HepG2 (cell line): ENCODE measurements around the gene TUBA4B. TPM values are rescaled to one million over a fixed set of nuclear protein-coding genes. Genes with fewer than 3 reads are reported as not detected.

Source experiments
- ATAC-seq: fragments of 200-7000 bp; cut with Tn5 transposase; 3 replicates; pipeline ENCODE4 v1.9.1; 2020; ENCODE audit warnings: mild to moderate bottlenecking, moderate library complexity
- BruUV-seq: library from RNA; stranded (reverse); fragments of 400-500 nt; replicated peaks from 2 replicates; lab custom pipeline; 2021; lab: Mats Ljungman, UMichigan
- CTCF ChIA-PET: fragments of 300-600 bp; formaldehyde crosslinking; extraction: SDS; loops from one replicate; lab custom pipeline; 2021; ENCODE audit warnings: low total read pairs, inconsistent platforms, low intra/inter-chr PET ratio; lab: Yijun Ruan, JAX
- POLR2A ChIA-PET: fragments of 350-600 bp; sonication (Branson Sonifier 250); formaldehyde crosslinking; loops from one replicate; lab custom pipeline; 2020; ENCODE audit warnings: antibody characterized with exemption, inconsistent platforms; lab: Yijun Ruan, JAX
- DNase-seq: peaks from one replicate; pipeline ENCODE4 v3.0.0-alpha.2; 2015; ENCODE audit warnings: low spot score
- FAIRE-seq: peaks from 3 replicates; lab custom pipeline; 2011; peaks lifted over from hg19 to GRCh38; lab: Jason Lieb, UNC
- H2AFZ ChIP-seq: one replicate; pipeline ENCODE4 v1.6.1; 2011; ENCODE audit warnings: low read length, inconsistent platforms
- H3K27ac ChIP-seq: fragments of 300-600 bp; 3 replicates; pipeline ENCODE4 v1.8.0; 2011; ENCODE audit warnings: mixed run types, mild to moderate bottlenecking, mixed read lengths, low read length, inconsistent platforms; ENCODE audit not compliant: insufficient read depth; ENCODE audit errors: extremely low read length
- H3K27me3 ChIP-seq, 2 experiments: fragments of 200-600 bp in 1 of 2; 2 replicates in 1 of 2; 3 replicates in 1 of 2; pipeline versions ENCODE4 v1.6.0 to v1.8.0; 2011; ENCODE audit warnings: low read length in 2 of 2, mild to moderate bottlenecking in 2 of 2, moderate library complexity in 2 of 2, inconsistent platforms in 1 of 2; ENCODE audit not compliant: insufficient read depth in 2 of 2, control insufficient read depth in 1 of 2
- H3K36me3 ChIP-seq, 2 experiments: fragments of 200-600 bp in 1 of 2; replicated peaks in 1 of 2; 2 replicates in 1 of 2; 3 replicates in 1 of 2; pipeline versions ENCODE4 v1.5.1 to v1.8.0; 2011; ENCODE audit warnings: low read length in 2 of 2, inconsistent platforms in 1 of 2; ENCODE audit not compliant: insufficient read depth in 2 of 2, control insufficient read depth in 1 of 2
- H3K4me1 ChIP-seq: 2 replicates; pipeline ENCODE4 v1.5.1; 2012; ENCODE audit warnings: low read length, inconsistent platforms; ENCODE audit not compliant: insufficient read depth
- H3K4me2 ChIP-seq: 2 replicates; pipeline ENCODE4 v1.6.0; 2011; ENCODE audit warnings: low read depth, low read length, inconsistent platforms
- H3K4me3 ChIP-seq, 3 experiments: fragments of 200-600 bp in 1 of 3; sonication (generic), shearing (Covaris generic) in 1 of 3; replicated peaks in 1 of 3; 2 replicates each; pipeline ENCODE4 v1.5.1; 2011 to 2016; ENCODE audit warnings: low read length in 3 of 3, inconsistent platforms in 2 of 3, low read depth in 2 of 3, mild to moderate bottlenecking in 2 of 3, control low read depth in 1 of 3, mixed read lengths in 1 of 3; ENCODE audit not compliant: insufficient read depth in 1 of 3
- H3K79me2 ChIP-seq: one replicate; pipeline ENCODE4 v1.6.1; 2011; ENCODE audit warnings: low read length, inconsistent platforms; ENCODE audit not compliant: insufficient read depth
- H3K9ac ChIP-seq: 2 replicates; pipeline ENCODE4 v1.6.0; 2011; ENCODE audit warnings: mild to moderate bottlenecking, low read depth, low read length, inconsistent platforms; ENCODE audit not compliant: insufficient read depth
- H3K9me3 ChIP-seq: 2 replicates; pipeline ENCODE4 v1.5.1; 2012; ENCODE audit warnings: mild to moderate bottlenecking, low read length
- H4K20me1 ChIP-seq: 2 replicates; pipeline ENCODE4 v1.6.0; 2011; ENCODE audit warnings: inconsistent platforms, mild to moderate bottlenecking, low read length, moderate library complexity; ENCODE audit not compliant: insufficient read depth
- CCDC6 ChIP-seq: sonication (generic); formaldehyde crosslinking; IDR thresholded peaks from 2 replicates; pipeline ENCODE4 v1.8.1; 2022; ENCODE audit warnings: mild to moderate bottlenecking, missing genetic modification reagents, moderate library complexity
- CHD2 ChIP-seq: IDR thresholded peaks from 2 replicates; pipeline ENCODE4 v1.6.1; 2011; ENCODE audit warnings: low read depth, low read length, improper control_type of control experiment
- DMAP1 ChIP-seq: IDR thresholded peaks from 2 replicates; pipeline ENCODE4 v1.6.1; 2016
- ESRRA ChIP-seq: sonication (generic); formaldehyde crosslinking; IDR thresholded peaks from 2 replicates; pipeline ENCODE4 v1.5.1; 2020; ENCODE audit warnings: mild to moderate bottlenecking, low read depth, missing genetic modification reagents
- FIP1L1 ChIP-seq: fragments of 200-400 bp; formaldehyde crosslinking; IDR thresholded peaks from 2 replicates; pipeline ENCODE4 v1.6.1; 2018; ENCODE audit warnings: low read depth, mild to moderate bottlenecking, low read length, moderate library complexity, borderline replicate concordance; ENCODE audit not compliant: insufficient read depth
- FOXK1 ChIP-seq: sonication (generic); formaldehyde crosslinking; IDR thresholded peaks from 2 replicates; pipeline ENCODE4 v1.4.0; 2020; ENCODE audit warnings: low read depth, missing genetic modification reagents, borderline replicate concordance
- HDAC2 ChIP-seq: sonication (generic); formaldehyde crosslinking; IDR thresholded peaks from 2 replicates; pipeline ENCODE4 v1.4.0; 2020; ENCODE audit warnings: missing genetic modification reagents
- HMGXB4 ChIP-seq, 2 experiments: sonication (generic) in 1 of 2; formaldehyde crosslinking in 1 of 2; IDR thresholded peaks; 2 replicates each; pipeline versions ENCODE4 v1.4.0 to v1.6.1; 2018 to 2020; ENCODE audit warnings: missing genetic modification reagents in 2 of 2, borderline replicate concordance in 1 of 2, low read depth in 1 of 2, mild to moderate bottlenecking in 1 of 2, missing biosample characterization in 1 of 2
- MTA1 ChIP-seq: sonication (generic); formaldehyde crosslinking; IDR thresholded peaks from 2 replicates; pipeline ENCODE4 v1.4.0; 2020; ENCODE audit warnings: missing genetic modification reagents, mild to moderate bottlenecking, borderline replicate concordance
- ONECUT2 ChIP-seq: sonication (generic); formaldehyde crosslinking; IDR thresholded peaks from 2 replicates; pipeline ENCODE4 v1.4.0; 2020; ENCODE audit warnings: missing genetic modification reagents
- PAF1 ChIP-seq: IDR thresholded peaks from 2 replicates; pipeline ENCODE4 v1.6.1; 2016; ENCODE audit warnings: missing genetic modification reagents, missing compliant biosample characterization
- PTBP1 ChIP-seq: fragments of 200-400 bp; formaldehyde crosslinking; IDR thresholded peaks from 2 replicates; pipeline ENCODE4 v1.6.1; 2018; ENCODE audit warnings: low read length, low read depth; ENCODE audit not compliant: poor library complexity, severe bottlenecking
- YY1 ChIP-seq: IDR thresholded peaks from 2 replicates; pipeline ENCODE4 v1.6.1; 2011; ENCODE audit warnings: low read length, low read depth, moderate library complexity, mild to moderate bottlenecking; ENCODE audit not compliant: insufficient read depth, insufficient replicate concordance
- ZNF124 ChIP-seq: sonication (generic); formaldehyde crosslinking; IDR thresholded peaks from 2 replicates; pipeline ENCODE4 v1.4.0; 2020; ENCODE audit warnings: missing genetic modification reagents
- WGBS: methylation state at CpG from one replicate; pipeline ENCODE4 v1.1.6; 2017; ENCODE audit warnings: low lambda C conversion rate; 5-methylcytosine and 5-hydroxymethylcytosine counted together
- in situ Hi-C: cut with HindIII; loops from 2 replicates; pipeline ENCODE4 v1.10.0; 2017; ENCODE audit warnings: low pct_unique_long_range_greater_than_20kb; ENCODE audit not compliant: extremely low pct_ligation_motif_present
- intact Hi-C: fragments of 100-400 bp; cut with micrococcal nuclease; formaldehyde crosslinking; loops from one replicate; pipeline ENCODE4 v1.10.0; 2022; ENCODE audit not compliant: unreplicated experiment
- polyA plus RNA-seq, 8 experiments: library from polyadenylated mRNA; depleted of rRNA in 3 of 8; stranded (reverse) in 7 of 8; unstranded in 1 of 8; fragments of >200 nt; fragmentation: Illumina TruSeq in 4 of 8; extraction: Trizol in 4 of 8; gene quantifications; 2 replicates each; pipeline versions ENCODE4 v1.2.1 to v1.2.3, GENCODE V29; 2011 to 2016; ENCODE audit warnings: low read depth in 4 of 8, missing spikeins in 1 of 8, mixed read lengths in 1 of 8; ENCODE audit not compliant: insufficient read depth in 1 of 8
- total RNA-seq, 5 experiments: library from RNA; depleted of rRNA; stranded (reverse); fragments of >200 nt; fragmentation: Illumina TruSeq; extraction: Trizol; gene quantifications; 2 replicates each; pipeline ENCODE4 v1.2.3, GENCODE V29; 2016; ENCODE audit warnings: low read depth in 1 of 5

Gene TUBA4B
- total and polyA plus RNA-seq, 2 of the 13 experiments (the other 11 are each of a cell fraction or from before 2014, with no cell fraction given) = 0.18 to 0.22 TPM

GRCh38 chr2:219277703-219278654 lies 24.9 kb downstream of the TUBA4B start:
- WGBS = 31% methylated on average over 21 of the region's 25 CpGs
- CTCF ChIA-PET = interaction anchor here (0.9 to 5.4 kb wide), 5 partner anchors 17 to 118 kb away, joined by 3 to 88 read pairs (median 4); partner anchors contain the start of genes NHEJ1, TUBA4A and TUBA4B
- DNase-seq = peak; percentile 69
- Histone ChIP-seq H3K4me2 (peak overlapping the region; percentile 96), H3K27me3 (peaks cover 0 to 9% of the 10 kb centered on the region in 2 experiments; a peak in 1 of 5 replicates), H3K9me3 (no peaks in the 10 kb centered on the region), H3K36me3 (peaks cover 2 to 4% of the 10 kb centered on the region in 2 experiments; a peak in 2 of 5 replicates), H3K79me2 (no peaks in the 10 kb centered on the region), H2AFZ (peak overlapping the region; percentile 66), H3K9ac (peak overlapping the region; percentile 80; the same call in 1 of the 2 replicates), H3K27ac (no peak overlapping the region), H3K4me1 (peaks cover 42% of the 10 kb centered on the region), H4K20me1 (no peaks in the 10 kb centered on the region), H3K4me3 (peak overlapping the region; percentile 59 to 77 (median 73))
- in situ Hi-C loops = no loop called here
- intact Hi-C loops = loop anchor here (1.0 kb wide), 1 partner anchor 118 kb away; the partner anchor contains the start of gene NHEJ1
- ATAC-seq = peak; percentile 61
- POLR2A ChIA-PET = interaction anchor here (1.0 to 3.3 kb wide), 19 partner anchors 8 to 276 kb away, joined by 3 to 70 read pairs (median 14); partner anchors contain the start of genes ABCB6, ANKZF1, ATG9A and CNPPD1
- no TSS peak for BruUV-seq
- peak; percentile 92 for FAIRE-seq
- TF ChIP-seq MTA1 (0 out of 2 replicates have a peak, but pooled peaks have one; percentile 41), DMAP1 (CRISPR knock-in tag) (peak; percentile 58), CCDC6 (CRISPR knock-in tag) (peak; percentile 31; the same call in 1 of the 2 replicates), HDAC2 (CRISPR knock-in tag) (peak; percentile 51; the same call in 1 of the 2 replicates), YY1 (peak; percentile 32), ONECUT2 (no peak), FIP1L1 (no peak), CHD2 (no peak), PAF1 (CRISPR knock-in tag) (no peak), PTBP1 (no peak), FOXK1 (CRISPR knock-in tag) (no peak), ZNF124 (CRISPR knock-in tag) (peak; percentile 49; the same call in 1 of the 2 replicates), HMGXB4 (CRISPR knock-in tag; IDR thresholded peaks at IDR 0.05; ENCODE audit: borderline replicate concordance in 1 of 2, low read depth in 1 of 2) (peak; percentile 90 to 93), ESRRA (CRISPR knock-in tag) (no peak)
